HG03135 (cell line): ENCODE data around the gene KCNJ18.
"Not testable (repeated sequence)": the region's sequence is repeated elsewhere in the genome, so short reads cannot be mapped to it uniquely, and the experiment has no call there.

Experiments used
- ATAC-seq: cut with Tn5 transposase; IDR thresholded peaks from one replicate; pipeline ENCODE4 v1.9.1; 2021; ENCODE audit warnings: mild to moderate bottlenecking, moderate library complexity; ENCODE audit not compliant: unreplicated experiment

Gene KCNJ18

DNA sequence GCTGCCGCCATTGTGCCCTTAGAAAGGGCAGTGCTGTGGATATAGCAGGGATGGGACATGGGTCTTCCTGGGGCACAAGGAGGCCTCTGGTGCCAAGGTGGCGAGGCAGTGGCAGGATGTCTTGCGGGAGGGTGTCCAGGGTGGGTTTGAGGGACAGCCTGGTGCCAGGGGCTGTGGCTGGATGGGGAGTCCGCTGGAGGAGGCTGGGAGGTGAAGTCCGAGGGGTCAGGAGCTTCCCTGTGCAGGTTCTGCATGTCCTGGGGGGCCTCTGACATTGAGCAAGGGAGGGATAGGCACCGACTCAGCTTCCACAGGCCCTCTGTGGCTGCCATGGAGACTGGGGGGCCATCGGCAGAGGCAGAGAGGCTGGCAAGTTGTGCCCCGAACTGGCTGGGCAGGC is 9.7 kb downstream of the KCNJ18 start:
- not testable (repeated sequence) for ATAC-seq

DNA sequence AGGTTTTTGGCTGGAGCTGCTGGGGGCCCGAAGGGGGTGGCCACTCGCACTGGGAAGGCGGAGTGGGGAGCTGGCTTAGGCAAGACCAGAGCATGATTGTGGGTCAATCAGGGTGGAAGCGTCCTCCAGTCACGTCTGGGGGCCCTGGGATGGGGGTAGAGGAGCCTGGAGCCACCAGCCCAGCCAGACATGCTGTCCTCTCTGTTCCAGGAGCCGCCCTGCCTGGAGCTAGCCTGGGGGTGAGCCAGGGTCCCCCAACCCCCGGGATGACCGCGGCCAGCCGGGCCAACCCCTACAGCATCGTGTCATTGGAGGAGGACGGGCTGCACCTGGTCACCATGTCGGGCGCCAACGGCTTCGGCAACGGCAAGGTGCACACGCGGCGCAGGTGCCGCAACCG is 10.2 kb downstream of the KCNJ18 start:
- ATAC-seq, result not testable (repeated sequence)

DNA sequence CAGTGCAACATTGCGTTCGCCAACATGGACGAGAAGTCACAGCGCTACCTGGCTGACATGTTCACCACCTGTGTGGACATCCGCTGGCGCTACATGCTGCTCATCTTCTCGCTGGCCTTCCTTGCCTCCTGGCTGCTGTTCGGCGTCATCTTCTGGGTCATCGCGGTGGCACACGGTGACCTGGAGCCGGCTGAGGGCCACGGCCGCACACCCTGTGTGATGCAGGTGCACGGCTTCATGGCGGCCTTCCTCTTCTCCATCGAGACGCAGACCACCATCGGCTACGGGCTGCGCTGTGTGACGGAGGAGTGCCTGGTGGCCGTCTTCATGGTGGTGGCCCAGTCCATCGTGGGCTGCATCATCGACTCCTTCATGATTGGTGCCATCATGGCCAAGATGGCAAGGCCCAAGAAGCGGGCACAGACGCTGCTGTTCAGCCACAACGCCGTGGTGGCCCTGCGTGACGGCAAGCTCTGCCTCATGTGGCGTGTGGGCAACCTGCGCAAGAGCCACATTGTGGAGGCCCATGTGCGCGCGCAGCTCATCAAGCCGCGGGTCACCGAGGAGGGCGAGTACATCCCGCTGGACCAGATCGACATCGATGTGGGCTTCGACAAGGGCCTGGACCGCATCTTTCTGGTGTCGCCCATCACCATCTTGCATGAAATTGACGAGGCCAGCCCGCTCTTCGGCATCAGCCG is 10.8 kb downstream of the KCNJ18 start:
- ATAC-seq, result not testable (repeated sequence)

DNA sequence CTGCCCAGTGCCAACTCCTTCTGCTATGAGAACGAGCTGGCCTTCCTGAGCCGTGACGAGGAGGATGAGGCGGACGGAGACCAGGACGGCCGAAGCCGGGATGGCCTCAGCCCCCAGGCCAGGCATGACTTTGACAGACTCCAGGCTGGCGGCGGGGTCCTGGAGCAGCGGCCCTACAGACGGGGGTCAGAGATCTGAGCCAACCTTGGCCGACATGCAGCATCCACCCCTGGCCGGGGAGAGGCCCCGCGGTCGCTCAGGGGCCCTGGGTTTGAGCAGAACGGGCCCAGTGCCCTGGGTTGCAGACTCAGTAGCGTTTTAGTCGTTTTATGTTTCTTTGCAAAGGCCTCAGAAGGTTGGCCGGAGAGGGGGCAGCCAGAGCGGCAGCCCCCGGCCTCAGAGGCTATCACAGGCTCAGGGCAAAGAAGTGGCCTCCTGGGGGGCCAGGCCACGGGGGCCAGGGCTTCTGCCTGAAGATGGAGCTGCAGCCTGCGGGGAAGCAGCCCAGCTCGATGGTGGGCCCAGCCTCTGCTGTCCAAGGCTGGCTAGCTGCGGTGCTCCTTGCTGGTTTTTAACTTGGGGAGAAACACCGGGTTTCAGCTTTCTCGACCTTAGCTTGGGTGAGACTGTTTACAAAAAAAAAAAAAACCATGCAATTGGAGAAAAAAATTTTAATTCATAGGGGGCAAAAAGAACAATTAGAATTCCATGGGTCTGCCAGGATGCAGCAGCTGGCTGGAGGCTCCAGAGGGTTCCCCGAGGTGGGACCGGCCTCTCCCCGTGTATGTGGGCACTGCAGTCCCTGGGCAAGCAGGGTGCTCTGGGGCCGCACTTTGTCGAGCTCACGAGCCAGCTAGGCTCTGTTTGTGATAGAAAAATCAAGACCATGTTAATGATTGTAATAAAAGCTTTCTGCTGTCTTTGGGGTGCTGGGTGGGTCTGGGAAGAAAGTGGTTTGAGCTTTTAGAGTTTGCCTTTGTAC is 11.9 kb downstream of the KCNJ18 start:
- ATAC-seq, result not testable (repeated sequence)

DNA sequence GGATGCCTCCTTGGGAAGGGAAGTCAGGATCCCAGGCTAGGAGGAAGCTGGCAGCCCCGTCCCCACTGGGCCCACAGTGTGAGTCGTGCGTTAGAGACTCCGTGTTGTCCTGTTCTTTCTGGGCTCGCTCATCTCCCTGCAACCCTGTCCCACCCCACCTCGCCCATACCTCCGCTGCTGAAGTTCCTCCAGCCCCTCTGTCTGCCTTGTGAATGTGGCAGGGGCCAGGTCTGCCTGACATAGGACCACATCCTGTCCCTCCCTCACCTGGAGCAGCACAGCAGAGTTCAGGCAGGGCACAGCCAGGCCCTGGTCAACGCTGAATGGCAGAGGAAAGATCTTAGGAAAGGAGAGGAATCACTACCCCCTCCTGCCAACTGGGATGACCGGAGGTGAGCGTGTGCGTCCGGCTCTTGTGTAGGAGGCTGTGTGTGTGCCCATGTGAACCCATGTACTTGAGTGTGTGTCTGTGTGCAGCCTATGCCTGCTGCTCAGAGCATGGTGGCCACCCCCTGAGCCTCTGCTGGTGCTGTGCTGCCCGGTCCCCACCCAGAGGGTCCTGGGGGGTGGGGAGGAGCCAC is 12.8 kb downstream of the KCNJ18 start:
- no peak for ATAC-seq

DNA sequence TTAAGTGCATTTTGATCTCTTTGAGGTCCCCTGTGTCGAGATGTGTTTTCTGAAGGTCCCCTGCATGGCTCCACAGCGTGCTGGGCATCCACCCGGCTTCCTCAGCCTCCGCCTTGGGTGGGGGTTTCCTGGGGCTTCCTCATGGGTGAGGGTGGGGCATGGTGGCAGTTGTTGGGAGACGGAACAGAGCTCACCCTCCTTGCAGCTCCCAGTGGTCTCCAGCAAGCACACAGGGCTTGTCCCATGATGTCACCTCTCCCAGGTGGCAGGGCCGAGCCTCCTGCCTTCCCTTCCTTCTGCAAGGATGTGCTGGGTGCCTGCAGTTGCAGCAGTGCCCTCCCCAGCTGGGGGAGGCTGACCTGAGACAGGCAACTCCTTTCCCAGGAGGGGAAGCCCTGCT is 13.4 kb downstream of the KCNJ18 start:
- not testable (repeated sequence) for ATAC-seq

DNA sequence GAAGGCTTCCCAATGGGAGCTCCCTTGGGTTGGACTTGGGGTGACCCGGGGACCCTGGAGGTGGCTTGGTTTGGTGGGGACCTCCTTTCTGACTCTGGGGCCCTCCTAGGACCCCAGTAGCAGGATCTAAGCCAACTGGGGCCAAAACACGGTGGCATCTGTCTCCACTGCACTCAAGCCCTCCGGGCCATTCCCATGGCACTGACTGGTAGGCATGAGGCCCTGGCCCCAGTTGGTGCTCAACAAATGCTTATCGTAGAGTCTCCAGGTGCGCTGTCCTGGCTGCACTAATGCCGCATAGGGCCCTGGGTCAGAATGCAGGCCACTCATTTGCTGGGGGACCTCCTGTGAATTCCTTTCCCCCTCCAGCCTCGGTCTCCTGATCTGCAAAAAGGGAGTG is 14.2 kb downstream of the KCNJ18 start:
- not testable (repeated sequence) for ATAC-seq

DNA sequence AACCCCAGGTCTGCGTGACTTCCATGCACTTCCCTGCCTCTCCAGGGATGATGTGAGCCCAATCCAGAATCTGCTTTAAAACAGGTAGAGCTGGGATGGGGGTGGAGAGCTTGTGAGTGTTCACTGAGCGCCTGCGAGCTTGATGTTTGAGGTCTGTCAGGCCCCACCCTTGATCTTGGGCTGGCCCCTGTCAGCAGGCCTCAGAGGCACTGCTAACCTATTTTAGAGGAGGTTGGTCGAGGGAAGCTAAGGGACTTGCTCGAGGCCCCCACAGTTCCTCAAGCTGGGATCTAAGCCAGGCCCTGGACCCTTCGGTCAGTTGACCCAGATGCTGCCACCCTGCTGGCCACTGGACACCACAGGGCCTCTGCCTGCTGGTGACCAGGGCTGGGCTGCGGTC is 14.8 kb downstream of the KCNJ18 start:
- ATAC-seq, result not testable (repeated sequence)

DNA sequence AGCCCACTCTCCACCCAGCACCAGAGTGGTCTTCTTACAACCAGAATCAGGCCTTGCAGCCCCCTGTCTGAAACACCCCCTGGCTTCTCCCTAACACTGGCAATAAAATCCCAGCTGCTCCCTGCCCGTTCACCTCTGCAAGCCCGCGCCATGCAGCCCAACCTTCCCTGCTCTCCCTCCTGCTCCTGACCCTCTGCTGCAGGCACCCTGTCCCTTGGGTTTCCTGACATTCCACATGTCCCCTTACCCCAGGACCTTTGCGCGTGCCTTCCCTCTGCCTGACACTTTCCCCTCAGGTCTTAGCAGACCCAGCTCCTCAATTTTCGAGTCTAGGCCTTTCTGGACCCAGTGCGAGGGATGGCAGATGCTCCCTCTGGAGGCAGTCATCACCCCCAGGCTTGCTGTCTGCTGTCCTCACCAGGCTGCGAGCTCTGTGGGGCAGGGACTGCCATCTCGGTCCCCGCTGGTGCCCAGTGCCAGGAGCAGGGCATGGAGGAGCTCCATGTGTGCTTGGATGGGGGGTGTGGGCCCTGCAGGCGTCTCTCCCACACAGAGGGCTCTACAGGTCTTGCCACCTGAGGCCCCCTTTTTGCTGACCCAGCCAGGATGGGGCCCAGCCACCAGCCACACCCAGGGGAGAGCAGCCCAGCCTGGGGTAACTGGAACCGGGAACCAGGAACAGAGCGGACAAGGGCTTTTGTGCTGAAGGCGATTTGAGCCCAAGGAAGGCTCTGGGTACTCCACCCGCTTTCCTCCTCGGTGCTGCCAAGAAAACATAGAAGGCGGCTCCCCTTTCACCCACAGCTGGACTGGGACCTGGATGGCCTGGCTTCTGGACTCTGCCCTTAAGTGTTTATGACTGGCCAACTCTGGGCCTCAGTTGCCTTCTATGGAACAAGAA is 15.6 kb downstream of the KCNJ18 start:
- ATAC-seq, result not testable (repeated sequence)

DNA sequence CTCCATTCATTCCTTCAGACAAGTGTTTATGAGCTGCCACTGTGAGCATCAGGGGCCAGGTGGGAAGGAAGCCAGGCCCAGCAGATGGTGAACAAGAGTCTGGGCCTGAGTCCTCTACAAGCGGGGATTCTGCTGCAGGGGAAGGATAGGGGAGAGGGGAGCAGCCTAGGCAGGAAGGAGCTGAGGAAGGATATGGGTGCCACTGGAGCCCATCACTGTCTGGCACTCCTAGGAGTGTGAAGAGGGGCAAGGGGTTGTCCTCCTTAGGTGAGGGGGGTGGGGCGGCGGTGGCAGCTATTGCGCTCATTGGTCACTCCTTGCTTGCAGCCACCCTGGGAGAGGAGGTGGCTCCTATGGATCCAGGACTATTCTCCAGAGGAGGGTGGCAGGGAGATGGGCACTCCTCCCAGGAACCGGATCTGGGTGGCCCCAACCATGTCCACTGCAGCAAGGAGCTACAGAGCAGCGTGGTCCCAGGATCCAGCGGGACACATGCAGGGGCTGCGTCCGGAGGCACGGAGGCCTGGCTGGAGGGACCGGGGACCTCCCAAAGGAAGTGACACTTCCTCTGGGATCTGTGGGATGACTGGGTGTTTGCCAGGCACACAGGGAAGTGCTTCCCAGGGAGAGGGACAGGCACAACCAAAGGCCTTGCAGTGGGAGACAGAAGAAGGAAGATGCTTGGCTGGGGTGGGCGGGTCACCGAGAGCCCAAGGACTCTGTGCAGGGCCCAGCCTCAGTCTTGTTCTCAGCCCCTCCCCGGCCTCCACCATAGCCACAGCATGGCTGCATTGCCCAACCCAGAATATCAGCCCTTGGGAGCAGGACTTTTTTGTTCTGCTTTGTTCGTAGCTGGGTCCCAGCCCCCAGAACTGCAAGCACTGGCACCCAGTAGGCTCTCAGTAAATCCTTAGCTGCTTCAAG is 16.6 kb downstream of the KCNJ18 start:
- ATAC-seq, result not testable (repeated sequence)

DNA sequence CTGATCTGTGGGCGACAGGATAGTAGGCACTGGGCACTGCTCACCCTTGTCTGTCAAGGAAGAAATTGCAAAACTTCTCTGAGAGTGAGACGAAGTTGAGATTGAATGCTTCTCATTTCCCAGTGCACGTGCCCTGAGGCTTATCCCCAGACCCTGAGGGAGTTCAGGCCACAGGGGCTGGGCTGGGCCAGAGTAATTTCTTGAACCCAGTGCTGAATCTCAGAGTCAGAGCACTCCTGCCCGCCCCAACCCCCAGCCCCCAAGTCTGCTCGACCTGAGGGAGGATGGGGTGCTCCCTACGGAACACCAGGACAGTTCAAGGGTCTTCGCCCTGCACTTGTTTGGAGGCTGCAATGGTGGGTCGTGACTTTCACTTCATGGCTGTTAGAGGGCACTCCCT is 17.7 kb downstream of the KCNJ18 start:
- not testable (repeated sequence) for ATAC-seq

DNA sequence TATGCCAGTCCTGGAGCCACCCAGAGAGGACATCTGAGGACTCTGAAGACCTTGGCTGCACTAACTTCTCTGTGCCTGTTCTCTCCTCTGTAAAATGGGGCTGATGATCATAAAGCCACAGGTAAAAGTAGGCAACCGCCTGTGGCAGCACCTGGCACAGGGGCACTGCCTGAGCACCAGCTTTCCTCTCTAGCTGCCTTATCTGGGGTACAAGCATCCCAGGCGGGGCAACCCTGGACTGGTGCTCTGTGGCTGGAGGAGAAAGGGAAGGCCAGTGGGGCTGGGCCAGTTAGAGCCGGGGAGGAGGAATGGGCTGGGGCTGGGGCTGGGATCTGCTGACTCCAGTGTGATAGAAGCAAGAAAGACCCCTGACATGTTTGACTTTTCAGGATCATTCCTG is 18.2 kb downstream of the KCNJ18 start:
- not testable (repeated sequence) for ATAC-seq

DNA sequence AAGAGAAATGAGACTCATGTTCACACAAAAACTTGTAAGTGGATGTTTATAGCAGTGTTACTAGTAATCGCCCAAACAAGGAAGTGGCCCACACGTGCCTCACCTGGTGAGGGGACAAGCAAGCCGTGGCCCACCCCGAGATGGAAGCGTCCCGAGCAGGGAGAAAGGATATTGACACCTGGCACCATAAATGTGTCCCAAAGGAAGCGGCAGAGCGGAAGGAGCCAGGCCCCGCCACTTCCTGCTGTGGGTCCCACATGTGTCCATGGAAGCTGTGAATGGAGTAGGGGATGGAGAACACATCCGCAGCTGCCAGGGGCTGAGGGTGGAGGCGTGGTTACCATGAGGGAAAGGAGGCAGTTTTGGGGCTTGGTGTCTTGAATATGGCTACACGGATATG is 18.9 kb downstream of the KCNJ18 start:
- no peak for ATAC-seq

DNA sequence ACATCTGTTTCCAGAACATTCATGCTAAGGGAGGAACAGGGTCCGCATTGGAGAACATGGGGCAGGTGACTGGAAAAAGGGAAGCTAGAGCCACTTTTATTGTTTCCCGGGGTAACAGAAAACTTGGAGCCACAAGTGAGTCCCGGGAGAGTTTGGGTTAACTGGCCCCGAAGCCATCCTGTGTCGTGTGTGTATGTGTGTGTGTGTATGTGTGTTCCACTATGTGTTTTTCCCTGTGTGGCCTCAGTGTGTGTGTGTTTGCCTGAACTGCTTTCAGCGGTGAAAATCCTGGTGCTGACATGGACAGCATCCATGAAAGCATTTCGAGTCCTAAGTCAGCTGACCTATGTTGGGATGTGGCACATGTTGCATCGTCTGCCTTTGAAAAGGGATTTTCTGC is 20.7 kb downstream of the KCNJ18 start:
- ATAC-seq, result not testable (repeated sequence)

DNA sequence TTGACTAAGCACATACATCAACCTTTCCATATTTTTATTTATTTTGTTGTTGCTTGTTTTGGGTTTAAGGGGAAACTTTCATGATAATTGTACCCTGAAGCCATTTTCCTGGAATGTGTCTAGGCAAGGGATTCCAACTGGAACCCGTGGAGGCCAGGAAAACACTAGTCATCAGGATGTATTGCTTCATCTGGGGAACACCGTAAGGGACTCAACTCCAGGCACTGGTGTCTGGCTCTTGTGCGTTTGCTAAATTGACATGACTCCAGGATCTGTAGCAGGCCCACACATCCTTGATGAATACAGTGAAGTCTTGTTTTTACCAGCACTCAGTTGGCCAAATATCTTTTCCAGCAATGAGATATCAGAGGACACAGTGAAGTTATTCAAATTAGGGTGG is 21.3 kb downstream of the KCNJ18 start:
- not testable (repeated sequence) for ATAC-seq

DNA sequence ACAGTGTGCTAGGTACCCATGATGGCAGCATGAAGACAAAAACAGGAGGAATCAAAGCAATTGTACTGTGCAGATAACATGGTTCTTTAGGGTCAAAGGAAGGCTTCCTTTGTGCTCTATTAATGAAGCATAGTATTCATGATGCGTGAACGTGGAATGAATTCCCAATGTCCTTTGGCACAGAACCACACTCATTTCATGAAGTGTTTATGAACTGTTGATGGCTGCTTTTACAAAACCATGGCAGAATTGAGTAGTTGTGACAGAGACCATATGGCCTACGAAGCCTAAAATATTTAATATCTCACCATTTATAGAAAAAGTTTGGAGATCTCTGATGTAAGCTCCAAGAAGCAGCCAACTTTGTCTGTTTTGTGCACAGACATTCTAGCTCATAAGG is 22.4 kb downstream of the KCNJ18 start:
- not testable (repeated sequence) for ATAC-seq

DNA sequence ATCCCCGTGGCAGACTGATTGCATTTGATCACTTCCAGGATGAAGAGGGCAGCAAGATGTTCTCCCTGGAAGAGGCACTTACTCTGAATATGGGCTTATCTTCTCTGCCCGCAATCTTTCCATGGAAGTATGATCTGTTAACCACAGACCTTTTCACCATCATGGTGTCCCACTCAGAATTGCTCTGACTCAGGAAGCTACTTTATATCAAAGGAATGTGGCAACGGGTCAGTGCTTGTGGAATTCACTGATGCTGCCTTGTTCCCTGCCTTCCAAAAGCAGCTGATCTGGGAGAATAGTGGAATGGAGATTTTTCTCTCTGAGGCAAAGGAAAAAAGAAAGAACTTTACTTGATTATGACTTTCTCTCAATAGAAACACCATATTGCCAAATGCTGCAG is 23.6 kb downstream of the KCNJ18 start:
- ATAC-seq, result not testable (repeated sequence)

DNA sequence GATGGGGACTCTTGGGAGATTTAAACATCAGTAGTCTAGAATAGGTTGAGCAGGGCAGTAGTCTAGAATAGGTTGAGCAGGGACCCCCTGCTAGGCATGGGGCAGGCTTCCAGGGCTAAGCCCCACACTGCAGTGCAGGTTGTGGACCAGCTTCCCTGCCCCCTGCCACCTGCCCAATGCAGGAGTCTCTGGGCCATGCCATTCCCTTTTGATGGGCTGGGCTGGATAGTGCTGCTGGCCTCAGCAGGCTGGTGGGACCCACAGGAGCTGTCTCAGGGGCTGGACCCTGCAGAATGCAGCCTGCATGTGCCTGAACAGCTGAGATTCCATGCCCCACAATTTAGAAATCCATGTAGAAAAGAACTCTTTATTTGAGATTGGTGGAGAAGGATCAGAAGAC is 26.6 kb downstream of the KCNJ18 start:
- ATAC-seq, result not testable (repeated sequence)

DNA sequence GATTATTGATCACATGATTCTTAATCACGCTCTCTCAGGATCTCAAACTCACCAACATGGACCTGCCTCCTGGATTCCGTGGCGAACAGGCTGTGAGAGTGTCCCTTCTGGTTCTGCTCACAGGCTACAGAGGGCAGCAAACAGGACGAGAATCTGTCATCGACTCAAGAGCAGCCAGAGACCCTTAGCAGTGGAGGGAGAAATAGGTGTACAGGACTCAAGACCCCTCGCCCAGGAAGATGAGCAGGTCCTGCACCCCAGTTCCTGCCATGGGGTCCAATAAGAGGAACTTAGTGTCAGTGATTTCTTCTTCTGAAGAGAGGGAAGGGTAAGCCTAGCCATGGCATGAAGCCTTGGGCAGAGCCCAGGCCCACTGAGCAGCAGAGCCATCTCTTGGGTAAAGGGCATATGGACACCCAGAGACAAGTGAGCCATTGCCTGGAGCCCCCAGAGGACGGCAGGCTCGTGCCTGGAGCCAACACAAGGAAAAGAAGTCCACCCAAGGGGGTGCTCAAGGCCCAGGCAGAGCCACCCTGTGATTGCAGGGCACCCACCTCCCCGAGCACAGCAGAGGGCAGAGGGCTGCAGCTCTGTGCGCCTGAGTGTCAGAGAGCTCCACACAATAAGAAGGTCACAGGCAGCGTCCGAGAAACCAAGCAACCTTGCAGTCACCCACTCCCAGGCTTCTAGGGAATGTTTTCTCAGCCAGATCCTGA is 27.3 kb downstream of the KCNJ18 start:
- not testable (repeated sequence) for ATAC-seq
